GM21737 (cell line): Measurements from ENCODE around the gene CACNA1G.

Experiments
- ATAC-seq: cut with Tn5 transposase; IDR thresholded peaks from one replicate; pipeline ENCODE4 v1.9.1; 2021; ENCODE audit warnings: mild to moderate bottlenecking, moderate library complexity; ENCODE audit not compliant: unreplicated experiment

The CACNA1G gene

GRCh38 chr17:50586421-50587247 is 26.1 kb downstream of the CACNA1G start:
- no peak for ATAC-seq

- no peak for ATAC-seq
Measured at GRCh38 chr17:50587571-50587970, 27.1 kb downstream of the CACNA1G start.

GRCh38 chr17:50588391-50589049 is 28.0 kb downstream of the CACNA1G start:
- ATAC-seq: no peak

GRCh38 chr17:50589095-50589705 is 28.7 kb downstream of the CACNA1G start:
- no peak for ATAC-seq

- ATAC-seq: no peak
Measured at GRCh38 chr17:50590946-50591737, 30.6 kb downstream of the CACNA1G start.

- no peak for ATAC-seq
Measured at GRCh38 chr17:50593321-50593720, 32.8 kb downstream of the CACNA1G start.

- no peak for ATAC-seq
Measured at GRCh38 chr17:50594128-50594823, 33.8 kb downstream of the CACNA1G start.

- ATAC-seq: no peak
Measured at GRCh38 chr17:50594892-50595291, 34.4 kb downstream of the CACNA1G start.

GRCh38 chr17:50596191-50597037 is 35.9 kb downstream of the CACNA1G start:
- ATAC-seq: no peak

GRCh38 chr17:50598487-50598886 is 38.0 kb downstream of the CACNA1G start:
- ATAC-seq: no peak

GRCh38 chr17:50599606-50600005 is 39.1 kb downstream of the CACNA1G start:
- no peak for ATAC-seq

- no peak for ATAC-seq
Measured at GRCh38 chr17:50601823-50602375, 41.4 kb downstream of the CACNA1G start.

- no peak for ATAC-seq
Measured at GRCh38 chr17:50602836-50603235, 42.3 kb downstream of the CACNA1G start.

GRCh38 chr17:50603340-50603739 is 42.8 kb downstream of the CACNA1G start:
- no peak for ATAC-seq

GRCh38 chr17:50604513-50604912 is 44.0 kb downstream of the CACNA1G start:
- no peak for ATAC-seq

GRCh38 chr17:50605429-50605828 is 44.9 kb downstream of the CACNA1G start:
- ATAC-seq: no peak

GRCh38 chr17:50607522-50608175 is 47.1 kb downstream of the CACNA1G start:
- ATAC-seq: no peak

GRCh38 chr17:50608700-50609379 is 48.3 kb downstream of the CACNA1G start:
- no peak for ATAC-seq
